ENCODE results near the gene PCSK7.

PCSK7 gene, protein sequence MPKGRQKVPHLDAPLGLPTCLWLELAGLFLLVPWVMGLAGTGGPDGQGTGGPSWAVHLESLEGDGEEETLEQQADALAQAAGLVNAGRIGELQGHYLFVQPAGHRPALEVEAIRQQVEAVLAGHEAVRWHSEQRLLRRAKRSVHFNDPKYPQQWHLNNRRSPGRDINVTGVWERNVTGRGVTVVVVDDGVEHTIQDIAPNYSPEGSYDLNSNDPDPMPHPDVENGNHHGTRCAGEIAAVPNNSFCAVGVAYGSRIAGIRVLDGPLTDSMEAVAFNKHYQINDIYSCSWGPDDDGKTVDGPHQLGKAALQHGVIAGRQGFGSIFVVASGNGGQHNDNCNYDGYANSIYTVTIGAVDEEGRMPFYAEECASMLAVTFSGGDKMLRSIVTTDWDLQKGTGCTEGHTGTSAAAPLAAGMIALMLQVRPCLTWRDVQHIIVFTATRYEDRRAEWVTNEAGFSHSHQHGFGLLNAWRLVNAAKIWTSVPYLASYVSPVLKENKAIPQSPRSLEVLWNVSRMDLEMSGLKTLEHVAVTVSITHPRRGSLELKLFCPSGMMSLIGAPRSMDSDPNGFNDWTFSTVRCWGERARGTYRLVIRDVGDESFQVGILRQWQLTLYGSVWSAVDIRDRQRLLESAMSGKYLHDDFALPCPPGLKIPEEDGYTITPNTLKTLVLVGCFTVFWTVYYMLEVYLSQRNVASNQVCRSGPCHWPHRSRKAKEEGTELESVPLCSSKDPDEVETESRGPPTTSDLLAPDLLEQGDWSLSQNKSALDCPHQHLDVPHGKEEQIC

GRCh38 chr11:117231842-117232091 lies at the start of gene PCSK7:
PCSK7 (minus strand) TSS chr11:117232073; CDS start chr11:117229844, 2,229 bp downstream.
- no peaks in the 10 kb centered on the region for H3K36me3 ChIP-seq (ENCODE audit: control insufficient read depth, insufficient read depth, low read length)
- H3K27ac ChIP-seq, result peak within 1 kb of the TSS; percentile 88
- H3K79me2 ChIP-seq, result peaks cover 3% of the 10 kb centered on the region
- H3K27me3 ChIP-seq (ENCODE audit: control insufficient read depth, insufficient read depth, low read length), result no peaks in the 10 kb centered on the region
- peak within 1 kb of the TSS; percentile 77 for H3K4me2 ChIP-seq (ENCODE audit: low read length)
- peak within 1 kb of the TSS; percentile 21 for H3K9ac ChIP-seq
- no peaks in the 10 kb centered on the region for H3K9me3 ChIP-seq (ENCODE audit: control insufficient read depth, low read length)
- peak within 1 kb of the TSS; percentile 80 for H3K4me3 ChIP-seq (ENCODE audit: low read depth, low read length)
- peak within 1 kb of the TSS; percentile 95 for H2AFZ ChIP-seq
- no peak for TF ChIP-seq CTCF (IDR thresholded peaks at IDR 0.05)
- H3K4me1 ChIP-seq, result no peaks in the 10 kb centered on the region

- no peak overlapping the region for H2AFZ ChIP-seq
- no peak for TF ChIP-seq CTCF (IDR thresholded peaks at IDR 0.05)
- H3K4me3 ChIP-seq (ENCODE audit: low read depth, low read length), result no peak overlapping the region
- no peaks in the 10 kb centered on the region for H3K79me2 ChIP-seq
- H3K9me3 ChIP-seq (ENCODE audit: control insufficient read depth, low read length), result no peaks in the 10 kb centered on the region
- H3K9ac ChIP-seq, result no peak overlapping the region
- H3K36me3 ChIP-seq (ENCODE audit: control insufficient read depth, insufficient read depth, low read length), result no peaks in the 10 kb centered on the region
- H3K27ac ChIP-seq, result no peak overlapping the region
- H3K4me2 ChIP-seq (ENCODE audit: low read length), result no peak overlapping the region
- no peaks in the 10 kb centered on the region for H3K4me1 ChIP-seq
- no peaks in the 10 kb centered on the region for H3K27me3 ChIP-seq (ENCODE audit: control insufficient read depth, insufficient read depth, low read length)
Measured at GRCh38 chr11:117281159-117281558, 49.3 kb upstream of the PCSK7 start.

DNA sequence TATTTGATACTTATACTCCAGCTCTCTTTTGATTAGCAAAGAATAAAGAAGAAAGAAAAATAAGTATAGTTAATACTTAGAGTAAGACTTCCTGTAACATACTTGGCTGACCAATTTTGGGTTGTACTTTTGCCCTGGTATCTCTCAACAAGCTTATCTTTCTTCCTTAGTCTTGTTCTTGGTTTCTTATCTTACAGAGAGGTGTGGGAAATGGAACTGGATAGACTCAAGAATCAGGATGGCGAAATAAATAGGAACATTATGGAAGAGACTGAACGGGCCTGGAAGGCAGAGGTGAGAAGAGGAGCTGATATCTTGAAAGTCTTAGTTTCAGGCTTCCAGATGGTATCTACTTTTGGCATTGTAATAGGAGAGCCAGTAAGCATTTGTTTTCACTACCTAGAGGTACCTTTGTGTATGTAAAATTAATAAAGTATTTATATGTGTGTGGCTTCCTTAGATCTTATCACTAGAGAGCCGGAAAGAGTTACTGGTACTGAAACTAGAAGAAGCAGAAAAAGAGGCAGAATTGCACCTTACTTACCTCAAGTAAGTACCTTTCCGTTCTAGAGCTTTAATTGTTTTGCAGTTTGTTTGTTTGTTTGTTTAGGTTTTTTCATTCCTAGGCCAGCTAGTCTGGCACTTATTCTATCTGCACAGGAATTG lies 48.0 kb upstream of the PCSK7 start:
- H3K4me2 ChIP-seq (ENCODE audit: low read length), result no peak overlapping the region
- no peaks in the 10 kb centered on the region for H3K27me3 ChIP-seq (ENCODE audit: control insufficient read depth, insufficient read depth, low read length)
- H3K9me3 ChIP-seq (ENCODE audit: control insufficient read depth, low read length), result no peaks in the 10 kb centered on the region
- no peak overlapping the region for H2AFZ ChIP-seq
- H3K79me2 ChIP-seq, result no peaks in the 10 kb centered on the region
- H3K27ac ChIP-seq, result no peak overlapping the region
- no peak overlapping the region for H3K4me3 ChIP-seq (ENCODE audit: low read depth, low read length)
- no peaks in the 10 kb centered on the region for H3K4me1 ChIP-seq
- no peaks in the 10 kb centered on the region for H3K36me3 ChIP-seq (ENCODE audit: control insufficient read depth, insufficient read depth, low read length)
- no peak for TF ChIP-seq CTCF (IDR thresholded peaks at IDR 0.05)
- no peak overlapping the region for H3K9ac ChIP-seq

DNA sequence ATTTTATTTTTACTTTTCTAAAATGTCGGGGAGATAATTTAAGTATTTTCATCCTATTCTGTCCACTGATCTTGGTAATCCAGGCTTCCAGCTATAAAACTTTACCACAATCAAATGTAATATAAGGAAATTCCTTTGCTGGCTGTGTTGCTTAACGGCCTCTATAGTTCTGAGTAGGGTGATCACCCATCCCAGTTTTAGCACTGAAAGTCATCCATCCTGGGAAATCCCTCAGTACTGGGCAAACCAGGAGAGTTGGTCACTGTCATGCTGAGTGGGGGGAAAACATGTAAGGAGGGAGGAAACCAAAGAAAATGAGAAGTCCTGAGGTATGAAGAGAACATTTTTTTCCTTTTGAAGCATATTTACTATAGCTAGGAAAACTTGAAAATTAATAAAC lies 46.5 kb upstream of the PCSK7 start:
- H3K4me3 ChIP-seq (ENCODE audit: low read depth, low read length), result no peak overlapping the region
- H3K79me2 ChIP-seq, result no peaks in the 10 kb centered on the region
- H2AFZ ChIP-seq, result no peak overlapping the region
- no peaks in the 10 kb centered on the region for H3K9me3 ChIP-seq (ENCODE audit: control insufficient read depth, low read length)
- H3K36me3 ChIP-seq (ENCODE audit: control insufficient read depth, insufficient read depth, low read length), result no peaks in the 10 kb centered on the region
- H3K4me2 ChIP-seq (ENCODE audit: low read length), result no peak overlapping the region
- H3K4me1 ChIP-seq, result no peaks in the 10 kb centered on the region
- no peak overlapping the region for H3K9ac ChIP-seq
- H3K27ac ChIP-seq, result no peak overlapping the region
- H3K27me3 ChIP-seq (ENCODE audit: control insufficient read depth, insufficient read depth, low read length), result no peaks in the 10 kb centered on the region
- TF ChIP-seq CTCF (IDR thresholded peaks at IDR 0.05), result no peak

Measured in parathyroid adenoma (tissue), 2 donors.